D341Med (cell line): Measurements from ENCODE around the gene LSP1.

Source experiments
- DNase-seq: peaks from one replicate; pipeline ENCODE4 v3.0.0; 2012; ENCODE audit warnings: low spot score

Gene LSP1

GRCh38 chr11:1825039-1825740, 27.7 kb upstream of the LSP1 start:
- DNase-seq = peak; percentile 80

- DNase-seq = no peak
These were observed 27.0 kb upstream of the LSP1 start for GRCh38 chr11:1825785-1826451.

- no peak for DNase-seq
These were observed 26.3 kb upstream of the LSP1 start for GRCh38 chr11:1826552-1827094.

DNA sequence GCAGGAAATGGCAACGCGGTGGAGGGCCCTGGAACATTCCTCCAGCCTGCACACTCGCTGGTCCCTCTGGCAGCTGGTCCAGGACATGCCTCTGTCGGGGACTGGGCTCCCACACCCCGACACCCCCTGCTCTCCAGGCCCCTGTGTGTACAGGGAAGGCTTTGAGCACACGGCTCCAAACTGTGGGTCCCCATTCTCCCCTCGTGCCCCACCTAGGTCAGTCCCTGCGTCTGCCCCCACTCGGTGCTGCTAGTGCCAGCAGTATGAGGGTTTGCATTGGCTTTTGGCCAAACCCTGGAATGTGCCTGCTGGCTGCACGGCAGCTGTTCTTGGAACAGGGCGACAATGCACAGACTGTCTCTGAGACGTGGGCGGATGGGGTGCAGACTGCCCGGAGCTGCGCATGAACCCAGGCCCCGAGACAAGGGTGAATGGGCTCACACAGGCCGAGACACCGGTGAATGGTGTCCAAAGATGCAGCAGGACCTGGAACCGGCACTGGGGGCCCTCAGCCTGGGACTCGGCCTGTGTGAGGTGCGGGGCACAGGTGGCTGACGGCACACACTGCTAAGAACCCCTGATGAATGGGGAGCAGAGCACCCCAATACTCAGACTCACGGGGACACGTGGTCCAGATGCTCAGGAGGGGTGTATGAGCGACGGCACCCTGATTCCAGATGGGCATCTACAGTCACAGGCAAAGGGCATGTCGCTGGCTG, 25.6 kb upstream of the LSP1 start:
- DNase-seq = no peak

DNA sequence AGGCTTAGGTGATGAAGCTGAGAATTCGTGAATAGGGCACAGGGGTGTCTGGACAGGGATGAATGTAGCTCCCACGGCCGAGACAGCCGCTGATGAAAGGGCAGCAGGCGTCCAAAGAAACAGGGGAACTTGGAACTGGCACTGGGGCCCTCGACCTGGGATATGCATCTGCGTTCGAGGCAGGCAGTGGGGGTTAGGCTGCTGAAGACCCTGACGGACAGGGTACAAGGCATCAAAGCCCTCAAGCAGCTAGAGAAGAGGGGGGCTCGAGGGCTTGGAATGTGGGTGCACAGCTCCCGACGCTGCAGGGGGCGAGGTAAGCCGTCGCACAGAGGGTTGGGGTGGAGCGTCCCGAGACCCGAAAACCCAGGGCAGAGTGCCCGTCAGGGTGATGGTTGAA, 25.0 kb upstream of the LSP1 start:
- no peak for DNase-seq

DNA sequence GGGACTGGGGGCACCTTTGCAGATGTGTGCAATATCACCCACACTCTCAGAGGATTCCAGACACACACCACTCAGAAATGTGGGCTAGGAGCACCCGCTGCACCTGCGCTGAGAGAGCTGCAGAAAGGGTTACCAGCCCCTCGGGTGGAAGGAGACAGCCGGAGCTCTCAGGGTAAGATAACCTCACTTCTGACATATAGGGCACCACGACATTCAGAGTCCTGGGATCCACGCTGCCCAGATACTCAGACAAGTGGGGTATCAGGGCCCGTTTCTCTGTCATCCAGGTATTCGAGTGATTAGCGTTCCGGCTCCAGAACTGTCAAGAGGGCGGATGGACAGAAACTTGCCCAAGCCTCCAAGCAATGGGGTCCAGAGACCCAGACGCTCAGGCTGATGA, 24.3 kb upstream of the LSP1 start:
- no peak for DNase-seq

DNA sequence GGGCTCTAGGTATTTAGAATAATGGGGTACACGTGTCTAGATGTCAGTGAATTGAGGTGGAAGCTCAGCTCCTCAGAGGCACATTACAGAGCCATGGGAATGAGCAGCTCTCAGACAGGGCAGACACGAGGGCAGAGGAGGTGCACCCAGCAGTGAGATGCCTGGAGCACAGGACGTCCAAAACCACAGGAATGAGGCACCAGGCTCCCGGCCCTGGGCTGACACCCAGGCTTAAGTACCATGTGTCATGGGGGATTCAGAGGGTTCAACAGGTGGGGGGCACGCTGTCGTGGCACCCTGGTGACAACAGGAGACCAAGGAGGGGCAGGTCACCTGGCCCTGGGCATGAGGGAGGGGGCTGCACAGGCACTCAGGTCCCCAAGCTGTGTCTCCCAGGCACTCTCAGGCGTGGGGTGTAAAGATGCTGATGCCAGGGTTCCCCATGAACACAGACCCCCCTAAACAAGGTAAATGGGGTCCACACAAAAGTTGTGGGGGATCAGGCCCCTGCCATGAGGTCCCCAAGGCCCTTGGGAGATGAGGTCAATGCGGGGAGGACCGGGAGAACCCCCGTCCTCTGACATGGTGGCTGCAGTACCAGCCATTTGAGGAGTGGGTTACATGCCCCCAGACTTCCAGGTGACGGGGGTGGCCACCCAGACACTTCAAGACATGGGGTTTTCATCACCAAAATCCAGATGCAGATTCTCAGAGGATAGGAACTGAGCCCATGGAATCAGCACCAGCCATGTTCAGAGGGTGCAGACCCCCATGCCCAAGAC, 23.7 kb upstream of the LSP1 start:
- no peak for DNase-seq

- no peak for DNase-seq
These were observed 22.9 kb upstream of the LSP1 start for GRCh38 chr11:1830004-1830321.

DNA sequence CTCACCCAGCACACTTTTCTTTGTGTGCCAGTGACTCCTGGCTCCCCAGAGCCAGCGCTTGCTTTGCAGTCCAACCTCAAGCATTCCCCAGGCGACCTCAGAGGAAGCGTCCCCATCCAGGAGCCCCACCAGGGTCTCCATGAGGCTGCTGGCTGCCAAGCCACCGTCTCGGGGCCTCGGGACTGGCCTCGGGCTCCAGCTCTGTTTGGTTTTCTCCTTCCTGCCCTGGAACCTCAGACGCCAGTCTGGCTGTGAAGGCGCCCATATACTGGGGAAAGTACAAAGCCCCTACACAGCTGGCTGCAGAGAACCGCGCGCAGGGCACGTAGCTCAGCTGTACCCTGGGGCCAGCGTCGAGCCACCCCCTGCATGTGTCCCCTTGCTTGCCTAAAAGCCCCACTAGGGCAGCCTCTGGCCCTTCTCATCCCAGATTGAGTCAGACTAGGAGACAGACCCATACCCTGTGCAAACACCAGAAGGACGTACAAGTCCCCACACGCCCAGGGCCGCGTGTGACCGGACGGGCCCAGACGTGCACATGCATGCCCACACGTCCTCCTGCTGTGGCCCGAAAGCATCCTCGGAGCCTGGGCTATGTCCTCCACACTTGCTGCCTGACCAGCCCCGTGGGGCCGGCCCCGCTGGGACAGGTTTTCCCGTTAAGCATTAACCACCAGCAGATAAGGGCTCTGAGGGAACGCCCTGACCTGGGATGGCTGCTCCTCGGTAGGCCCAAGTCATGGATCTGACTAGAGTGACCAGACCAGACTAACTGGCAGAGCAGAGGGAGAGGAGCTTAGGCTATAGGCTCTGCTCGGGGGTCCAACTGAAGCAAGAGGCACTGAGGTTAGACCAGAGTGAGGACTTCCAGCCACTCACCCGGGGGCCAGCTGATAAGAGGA, 22.3 kb upstream of the LSP1 start:
- no peak for DNase-seq

GRCh38 chr11:1831338-1832210, 21.3 kb upstream of the LSP1 start:
- DNase-seq = no peak

DNA sequence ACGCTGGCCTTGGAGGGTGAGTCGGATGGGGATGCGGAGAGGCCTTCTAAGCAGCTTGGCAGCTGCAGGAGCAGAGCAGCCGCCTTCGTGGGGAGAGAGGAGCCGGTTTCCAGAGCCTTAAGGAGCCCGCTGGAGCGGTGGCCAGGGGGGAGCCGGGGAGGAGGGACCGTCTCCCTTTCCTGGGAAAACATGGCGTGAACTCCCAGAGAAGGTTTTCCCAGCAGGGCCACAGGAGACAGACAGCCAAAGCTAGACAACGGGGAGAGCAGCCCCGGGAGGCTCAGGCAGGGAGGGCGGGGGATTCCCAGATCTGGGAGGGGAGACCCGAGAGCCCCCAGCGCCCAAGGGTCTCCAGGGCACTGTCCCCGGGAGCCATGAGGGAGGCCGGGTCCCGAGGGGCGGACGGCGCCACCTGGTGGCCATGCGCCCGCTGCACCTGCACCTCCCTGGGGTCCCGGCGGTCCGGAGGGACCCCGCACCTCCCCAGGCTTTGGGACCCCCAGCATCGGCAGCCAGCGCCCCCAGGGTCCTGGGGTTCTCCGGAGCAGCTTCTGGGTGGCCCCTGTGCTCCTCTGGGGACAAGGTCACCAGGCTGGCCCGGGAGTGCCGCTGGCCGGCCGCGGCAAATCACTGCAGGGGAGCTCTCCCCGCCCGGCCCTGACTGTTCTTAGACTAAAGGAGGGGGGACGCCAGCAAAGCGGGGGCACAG, 20.5 kb upstream of the LSP1 start:
- peak; percentile 89 for DNase-seq

GRCh38 chr11:1832920-1833295, 20.0 kb upstream of the LSP1 start:
- DNase-seq = no peak

DNA sequence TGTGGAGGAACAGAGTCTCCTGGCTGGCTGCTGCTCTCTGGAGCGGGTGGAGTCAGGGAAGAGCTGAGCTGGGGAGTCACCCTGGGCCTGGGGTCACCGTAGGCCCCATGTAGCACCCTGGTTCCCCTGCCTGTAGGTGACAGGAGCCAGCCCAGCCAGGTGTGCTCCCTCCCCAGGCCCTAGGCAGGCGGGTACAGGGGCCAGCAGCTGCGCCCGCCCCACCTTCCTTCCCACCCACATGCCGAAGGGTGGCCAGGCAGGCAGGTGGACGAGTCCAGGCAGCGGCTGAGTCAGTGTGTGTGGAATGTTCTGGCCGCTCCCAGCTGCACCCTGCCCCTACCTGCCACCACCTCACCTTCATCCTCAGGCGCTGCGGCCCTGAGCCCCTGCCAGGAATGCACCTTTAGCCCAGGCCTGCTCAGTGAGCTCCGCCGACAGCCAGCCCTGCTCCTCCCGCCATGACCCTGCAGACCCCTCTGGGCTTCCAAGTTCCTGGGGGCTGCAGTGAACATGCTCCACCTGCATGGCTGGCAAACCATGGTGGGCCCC, 18.7 kb upstream of the LSP1 start:
- DNase-seq = no peak

GRCh38 chr11:1834779-1835670, 17.9 kb upstream of the LSP1 start, which contains the start of gene SYT8:
Gene SYT8 (plus strand): TSS chr11:1834990. CDS start chr11:1835106, 116 bp downstream.
- DNase-seq = no peak

DNA sequence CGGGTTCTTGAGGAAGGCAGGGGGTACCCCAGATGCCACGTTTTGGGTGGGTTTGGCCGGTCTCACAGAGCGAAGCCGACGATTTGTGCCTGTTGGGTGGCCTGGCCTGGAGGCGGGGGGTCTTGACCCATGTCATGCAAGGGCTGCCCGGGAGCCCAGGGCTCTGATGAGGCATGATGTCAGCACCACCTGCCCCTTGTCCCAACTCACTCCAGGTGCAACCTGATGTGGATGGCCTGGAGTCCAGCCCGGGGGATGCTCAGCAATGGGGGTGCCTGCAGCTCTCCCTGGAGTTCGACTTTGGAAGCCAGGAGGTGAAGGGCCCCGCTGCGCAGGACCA, 17.2 kb upstream of the LSP1 start:
- no peak for DNase-seq

GRCh38 chr11:1836011-1836945, 16.6 kb upstream of the LSP1 start:
- DNase-seq = no peak
